Middle frontal gyrus (tissue), 1 donor: ENCODE measurements around the gene DHX35.
A peak's percentile ranks its signal among the peaks of the same experiment; 100 is the strongest.

ENCODE experiments used
- DNase-seq: peaks from one replicate; pipeline ENCODE4 v3.0.0-alpha.2; 2015; ENCODE audit warnings: low spot score; ENCODE audit errors: extremely low spot score

DHX35 gene

DNA sequence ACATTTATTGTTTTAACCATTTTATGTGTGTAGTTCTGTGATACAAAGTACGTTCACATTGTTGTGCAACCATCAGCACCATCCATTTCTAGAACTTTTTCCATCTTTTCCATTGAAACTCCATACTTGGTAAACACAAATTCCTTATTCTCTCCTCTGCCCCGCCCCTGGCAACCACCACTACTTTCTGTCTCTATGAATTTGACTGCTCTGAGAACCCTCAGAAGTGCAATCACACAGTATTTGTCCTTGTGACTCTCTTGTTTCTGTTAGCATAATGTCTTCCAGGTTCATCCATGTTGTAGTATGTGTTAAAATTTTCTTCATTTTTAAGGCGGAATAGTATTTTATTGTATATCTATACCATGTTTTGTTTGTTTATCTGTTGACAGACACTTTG, 56.9 kb downstream of the DHX35 start:
- DNase-seq: no peak

DNA sequence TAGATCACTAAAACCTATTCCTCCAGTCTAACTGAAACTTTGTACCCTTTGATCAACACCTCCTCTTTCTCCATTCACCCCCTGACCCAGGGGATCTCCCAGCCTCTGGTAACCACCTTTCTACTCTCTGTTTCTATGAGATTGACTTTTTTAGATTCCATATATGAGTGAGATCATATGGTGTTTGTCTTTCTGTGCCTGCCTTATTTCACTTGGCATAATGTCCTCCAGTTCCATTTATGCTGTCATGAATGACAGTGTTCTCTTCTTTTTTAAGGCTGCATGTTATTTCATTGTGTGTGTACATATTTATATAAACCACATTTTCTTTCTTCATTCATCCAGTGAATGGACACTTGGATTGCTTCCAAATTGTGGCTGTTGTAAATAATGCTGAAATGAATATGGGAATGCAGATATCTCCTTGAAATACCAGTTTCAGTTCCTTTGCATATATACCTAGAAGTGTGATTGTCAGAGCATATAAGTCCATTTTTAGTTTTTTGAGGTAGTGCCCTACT, 57.7 kb downstream of the DHX35 start:
- no peak for DNase-seq

DNA sequence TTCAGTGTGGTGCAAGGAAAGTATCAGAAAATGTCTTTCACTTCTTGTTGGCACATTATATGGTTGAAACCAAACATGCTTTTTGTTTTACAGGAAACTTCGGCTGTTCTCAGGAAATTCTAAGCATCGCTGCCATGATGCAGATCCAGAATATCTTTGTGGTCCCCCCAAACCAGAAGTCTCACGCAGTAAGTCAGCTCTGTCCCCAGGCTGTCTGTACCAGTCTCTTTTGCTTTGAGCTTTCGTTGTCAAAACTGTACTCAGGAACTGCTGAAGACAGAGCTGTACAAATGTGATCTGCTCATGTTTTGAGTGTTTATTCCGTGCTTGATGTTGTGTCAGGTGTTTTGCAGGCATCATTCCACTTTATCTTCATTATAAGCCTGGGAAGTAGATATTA, 59.6 kb downstream of the DHX35 start:
- DNase-seq: no peak

DNA sequence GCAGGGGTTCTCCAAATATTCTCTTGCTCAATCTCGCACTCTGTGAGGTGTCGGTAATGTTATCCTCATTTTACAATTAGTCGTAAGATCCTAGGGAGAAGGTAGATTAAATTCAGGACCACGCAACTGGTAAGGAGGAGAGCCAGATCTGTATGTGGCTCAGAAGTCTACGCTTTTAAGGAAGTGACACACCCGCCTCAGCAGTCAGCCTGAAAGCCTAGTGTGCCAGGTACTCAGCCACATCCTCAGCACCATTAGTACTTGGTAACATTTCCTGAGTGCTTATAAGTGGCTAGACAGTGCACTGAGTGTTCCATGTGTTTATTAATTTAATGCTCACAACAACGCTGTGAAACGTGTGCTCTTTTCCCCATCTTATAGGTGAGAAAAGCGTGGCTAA, 63.7 kb downstream of the DHX35 start:
- no peak for DNase-seq

DNA sequence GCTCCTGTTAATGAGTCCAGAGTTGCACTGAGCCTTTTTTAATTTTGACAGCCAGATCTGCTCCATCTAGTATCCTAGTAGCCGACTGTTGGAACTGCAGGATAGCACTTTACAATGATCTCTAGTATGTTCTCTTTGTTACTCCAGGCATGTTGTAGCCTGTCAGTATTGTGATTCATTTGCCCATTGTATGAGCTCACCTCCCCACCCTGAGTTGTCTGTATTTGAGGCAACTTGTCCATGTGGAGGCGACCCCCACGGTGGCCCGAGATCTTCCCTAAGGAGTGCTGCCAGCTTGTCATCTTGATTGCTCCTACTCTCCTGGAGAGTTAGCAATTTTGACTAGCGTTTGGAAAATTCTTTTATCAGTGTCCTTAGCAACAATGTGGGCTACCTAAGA, 67.2 kb downstream of the DHX35 start:
- no peak for DNase-seq

DNA sequence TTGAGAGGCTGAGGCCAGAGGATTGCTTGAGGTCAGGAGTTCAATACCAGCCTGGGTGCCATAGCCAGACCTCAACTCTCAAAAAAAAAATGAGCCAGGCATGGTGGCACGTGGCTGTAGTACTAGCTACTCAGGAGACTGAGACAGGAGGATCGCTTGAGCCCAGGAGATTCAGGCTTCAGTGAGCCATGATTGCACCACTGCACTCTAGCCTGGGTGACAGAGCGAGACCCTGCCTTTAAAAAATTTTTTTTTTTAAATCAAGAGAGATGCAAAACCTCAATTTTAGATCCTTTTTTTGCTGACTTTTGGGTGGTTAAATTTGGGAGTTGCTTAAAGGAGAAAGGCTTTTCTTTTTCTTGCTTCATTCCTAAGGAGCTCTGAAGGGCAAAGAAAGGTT, 70.9 kb downstream of the DHX35 start:
- DNase-seq: no peak

DNA sequence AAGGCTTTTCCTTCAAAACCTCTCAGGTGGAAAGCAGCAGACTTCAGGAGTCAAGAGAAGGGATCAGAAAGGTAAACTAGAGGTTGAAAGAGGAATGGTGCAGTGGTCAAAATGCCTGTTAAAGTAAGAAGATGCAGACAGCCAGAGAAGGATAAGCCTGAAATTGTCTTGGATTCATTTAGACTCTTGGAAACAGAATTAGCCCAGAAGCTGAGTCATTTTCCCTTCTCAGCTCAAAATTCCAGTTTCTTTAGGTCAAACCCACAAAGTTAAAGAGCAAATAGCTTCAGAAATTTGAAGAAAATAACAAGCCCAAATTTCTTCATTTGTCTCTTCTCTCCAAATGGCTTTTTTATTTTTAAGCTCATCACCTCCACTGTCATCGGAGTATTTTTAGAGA, 73.9 kb downstream of the DHX35 start:
- DNase-seq: peak; percentile 13

DNA sequence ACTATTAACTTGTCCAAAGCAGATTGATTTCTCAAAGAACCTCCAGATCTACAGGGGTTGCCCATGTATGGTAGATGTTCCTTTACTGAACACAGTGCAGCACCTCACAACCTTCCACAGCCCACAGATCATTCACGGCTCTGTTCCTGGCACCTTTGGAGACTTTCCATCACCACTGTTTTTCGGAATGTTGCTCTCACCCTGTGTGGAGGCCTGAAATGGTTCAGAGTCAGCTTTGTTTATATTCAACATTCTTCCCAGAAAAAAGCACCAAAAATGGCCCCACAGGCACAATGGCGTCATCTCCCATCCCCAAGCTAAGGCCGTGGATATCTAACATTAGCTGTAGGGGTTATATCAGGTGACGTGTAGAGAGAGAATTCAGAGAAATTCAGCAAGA, 74.7 kb downstream of the DHX35 start:
- DNase-seq: no peak

DNA sequence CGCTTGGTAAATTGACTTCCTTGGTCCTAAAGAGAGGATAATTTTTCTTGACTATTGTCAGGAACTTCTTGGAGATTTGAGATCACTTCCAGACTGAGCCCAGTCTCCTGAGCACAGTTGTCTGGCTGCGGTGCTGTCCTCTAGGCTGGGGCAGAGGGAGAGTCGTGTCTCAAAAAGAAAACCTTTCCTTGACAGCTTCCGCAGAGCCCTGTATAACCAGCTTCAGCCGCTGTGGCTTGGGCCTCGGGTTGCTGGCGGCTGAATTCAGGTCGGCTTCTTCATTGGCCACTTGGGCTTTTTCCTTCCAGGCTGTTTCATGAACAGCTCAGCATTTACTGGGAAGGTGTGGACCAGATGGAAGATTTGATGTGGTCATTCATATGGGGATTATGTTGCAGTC, 75.9 kb downstream of the DHX35 start:
- no peak for DNase-seq

DNA sequence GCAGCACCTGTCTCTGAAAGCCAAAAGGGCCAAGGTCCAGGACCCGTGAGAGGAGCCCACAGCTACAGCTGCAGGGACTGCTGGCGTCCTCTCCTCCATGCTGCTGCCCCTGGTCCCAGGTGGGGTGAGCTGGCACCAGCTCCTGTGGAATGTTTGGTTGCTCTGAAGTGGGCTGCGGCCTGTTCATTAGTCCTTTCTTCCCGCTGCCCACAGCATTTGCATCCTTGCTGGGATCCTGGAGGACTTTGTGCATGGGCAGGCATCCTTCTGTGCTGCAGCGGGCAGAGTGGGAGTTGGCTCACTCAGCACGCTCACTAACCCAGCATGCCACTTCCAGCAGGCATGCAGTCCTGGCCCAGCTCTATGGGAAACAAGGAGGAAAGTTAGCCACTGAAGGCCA, 76.4 kb downstream of the DHX35 start:
- DNase-seq: no peak

DNA sequence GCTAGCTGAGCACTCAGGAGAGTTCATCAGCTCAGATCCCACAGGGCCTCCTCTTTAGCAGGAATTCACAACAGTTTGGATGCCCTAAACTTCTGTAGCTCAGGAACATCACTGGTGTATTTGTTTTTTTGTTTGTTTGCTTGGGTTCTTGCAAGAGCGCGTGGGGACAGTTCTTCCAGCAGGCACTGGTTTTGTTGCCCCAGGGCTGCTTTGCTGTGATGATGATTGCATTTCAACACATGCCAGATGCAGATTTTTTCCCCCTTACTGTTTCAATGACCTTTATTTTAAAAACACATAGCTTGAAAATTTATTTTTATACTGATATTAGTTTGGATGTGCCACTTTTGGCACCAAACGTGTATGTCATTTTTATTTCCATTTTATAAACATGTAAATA, 77.1 kb downstream of the DHX35 start:
- no peak for DNase-seq

DNA sequence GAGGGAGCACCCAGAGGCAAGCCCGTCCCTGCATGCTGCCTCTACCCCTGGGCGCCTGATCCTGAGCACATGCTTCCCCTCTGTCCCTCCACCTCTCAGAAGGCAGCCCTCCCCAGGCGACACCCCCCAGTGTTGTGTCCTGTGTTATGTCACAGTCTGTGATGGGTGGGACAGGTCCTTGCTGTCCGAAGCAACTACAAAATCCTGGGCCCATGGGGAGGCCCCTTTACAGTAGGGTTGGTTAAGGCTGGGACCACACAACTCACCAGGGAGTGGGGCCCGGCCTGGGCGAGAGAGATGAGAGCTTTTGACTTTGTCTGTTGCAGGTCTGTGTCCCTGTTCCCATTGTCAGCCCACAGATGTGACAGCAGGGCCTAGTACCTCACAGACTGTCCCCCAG, 78.0 kb downstream of the DHX35 start:
- DNase-seq: no peak

DNA sequence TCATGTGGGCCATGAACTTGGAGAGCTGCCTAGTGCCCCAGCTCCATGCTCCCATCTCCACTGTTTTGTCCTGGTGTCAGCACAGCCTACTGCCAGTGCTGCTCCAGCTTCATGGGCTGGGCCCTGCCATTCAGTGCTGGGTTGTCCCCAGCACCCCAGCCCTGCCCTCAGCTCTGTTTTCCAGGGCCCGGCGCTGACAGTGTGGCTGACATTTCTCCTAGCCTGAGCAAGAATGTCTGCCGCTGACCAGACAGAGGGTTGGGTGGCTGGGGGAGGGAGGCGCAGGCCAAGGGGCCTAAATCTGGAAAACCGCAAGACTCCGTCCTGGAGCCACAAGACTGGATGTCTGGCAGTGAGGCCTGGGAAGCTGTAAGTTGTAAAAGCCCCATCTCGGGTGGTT, 78.9 kb downstream of the DHX35 start:
- DNase-seq: no peak

DNA sequence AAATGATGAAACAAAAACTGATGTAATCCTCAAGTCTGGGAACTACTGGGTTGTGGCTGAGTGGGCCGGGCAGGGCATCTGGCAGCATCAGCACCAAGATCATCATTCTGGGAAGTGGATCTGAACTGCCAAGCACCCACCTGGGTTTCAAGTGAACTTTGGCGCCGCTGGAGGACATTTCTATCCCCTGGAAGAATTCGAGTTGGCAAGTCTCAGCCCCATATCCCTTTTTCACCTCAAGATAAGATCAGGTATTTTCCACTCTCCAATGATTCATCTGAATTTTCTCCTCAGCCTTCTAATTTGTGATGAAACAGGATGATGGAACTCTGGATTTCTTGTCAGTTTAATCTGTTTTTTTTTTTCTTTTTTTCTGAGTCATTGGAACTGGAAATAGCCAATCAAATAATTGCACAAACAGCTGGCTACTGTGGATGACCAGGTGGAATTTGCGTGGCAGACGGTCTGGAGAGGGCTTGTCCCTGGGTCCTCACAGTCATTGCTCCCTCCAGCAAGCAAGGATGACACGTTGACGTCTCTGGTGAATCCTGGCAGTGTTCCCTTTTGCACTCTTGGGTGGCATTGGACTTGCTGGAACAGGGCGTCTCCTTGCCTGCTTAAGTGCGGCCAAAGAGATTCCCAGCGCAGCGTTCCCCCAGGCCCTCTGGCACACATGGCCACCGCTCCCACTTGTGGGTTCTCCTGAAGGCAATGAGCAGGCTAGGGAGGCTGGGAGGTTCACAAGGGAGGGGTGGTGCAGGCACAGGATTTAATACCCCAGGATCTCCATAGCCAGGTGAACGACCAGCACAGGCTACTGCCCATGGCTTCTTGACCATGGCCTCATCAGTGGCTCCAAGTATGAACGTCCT, 80.4 kb downstream of the DHX35 start:
- no peak for DNase-seq

DNA sequence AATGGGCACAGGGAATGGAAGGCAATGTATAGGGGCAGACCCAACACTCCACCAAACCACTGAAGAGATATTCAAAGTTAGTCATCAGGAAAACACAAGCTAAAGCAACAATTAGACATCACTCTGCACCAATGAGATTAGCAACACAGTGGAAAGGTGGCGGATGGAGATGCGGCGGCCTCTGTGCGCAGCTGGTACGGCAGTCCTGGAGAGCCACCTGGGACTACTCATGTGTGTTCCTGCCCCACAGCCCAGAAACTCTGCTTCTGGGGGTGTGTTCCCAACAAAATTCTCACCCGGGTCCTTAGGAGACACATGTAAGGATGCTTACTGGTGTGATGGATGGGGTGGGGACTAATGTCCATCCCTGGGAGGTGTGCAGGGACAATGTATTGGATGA, 82.4 kb downstream of the DHX35 start:
- DNase-seq: no peak

DNA sequence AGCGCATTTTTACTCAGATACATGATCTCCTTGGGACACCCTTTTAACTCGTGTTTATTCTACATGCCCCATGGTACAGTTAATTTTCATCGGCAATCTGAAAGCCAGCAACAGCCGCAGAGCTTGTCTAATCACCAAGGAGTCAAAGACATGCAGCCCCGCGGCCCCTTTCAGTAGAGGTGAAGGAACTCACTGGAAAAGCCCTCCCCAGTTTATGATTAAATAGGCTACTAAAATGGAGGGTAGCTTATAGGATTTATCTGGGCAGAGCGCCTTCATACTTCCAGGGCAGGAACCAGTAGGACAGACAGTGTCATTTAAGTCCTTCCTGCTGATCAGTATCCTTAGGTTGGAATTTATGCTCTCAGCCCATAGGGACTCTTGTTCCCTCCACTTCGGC, 83.5 kb downstream of the DHX35 start:
- DNase-seq: no peak

DNA sequence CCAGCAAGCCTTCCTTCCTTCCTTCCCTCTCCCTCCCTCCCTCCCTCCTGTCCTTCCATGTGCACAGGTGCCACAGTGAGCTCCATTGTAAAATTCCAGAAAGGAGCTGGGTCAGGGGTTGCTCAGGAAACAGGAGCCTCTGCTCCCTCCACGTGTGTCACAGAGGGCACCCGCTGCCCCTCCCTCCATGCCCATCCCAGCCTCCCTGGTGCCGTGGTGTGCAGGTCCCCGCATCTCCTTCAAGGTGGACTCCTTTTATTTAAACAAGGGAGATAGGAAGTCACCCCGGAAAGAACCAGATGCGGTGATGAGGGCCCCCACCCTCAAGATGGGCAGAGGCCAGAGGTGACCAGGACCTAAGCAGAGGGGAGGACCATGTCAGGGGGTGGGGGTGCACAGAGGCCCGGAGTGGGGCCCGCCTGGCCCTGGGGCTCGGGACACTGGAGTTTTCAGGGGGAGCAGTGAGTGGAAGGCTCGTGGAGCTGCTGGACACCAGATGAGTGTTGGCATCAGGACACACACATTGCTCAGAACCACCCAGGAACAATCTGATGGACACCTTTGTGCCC, 85.4 kb downstream of the DHX35 start:
- DNase-seq: no peak

DNA sequence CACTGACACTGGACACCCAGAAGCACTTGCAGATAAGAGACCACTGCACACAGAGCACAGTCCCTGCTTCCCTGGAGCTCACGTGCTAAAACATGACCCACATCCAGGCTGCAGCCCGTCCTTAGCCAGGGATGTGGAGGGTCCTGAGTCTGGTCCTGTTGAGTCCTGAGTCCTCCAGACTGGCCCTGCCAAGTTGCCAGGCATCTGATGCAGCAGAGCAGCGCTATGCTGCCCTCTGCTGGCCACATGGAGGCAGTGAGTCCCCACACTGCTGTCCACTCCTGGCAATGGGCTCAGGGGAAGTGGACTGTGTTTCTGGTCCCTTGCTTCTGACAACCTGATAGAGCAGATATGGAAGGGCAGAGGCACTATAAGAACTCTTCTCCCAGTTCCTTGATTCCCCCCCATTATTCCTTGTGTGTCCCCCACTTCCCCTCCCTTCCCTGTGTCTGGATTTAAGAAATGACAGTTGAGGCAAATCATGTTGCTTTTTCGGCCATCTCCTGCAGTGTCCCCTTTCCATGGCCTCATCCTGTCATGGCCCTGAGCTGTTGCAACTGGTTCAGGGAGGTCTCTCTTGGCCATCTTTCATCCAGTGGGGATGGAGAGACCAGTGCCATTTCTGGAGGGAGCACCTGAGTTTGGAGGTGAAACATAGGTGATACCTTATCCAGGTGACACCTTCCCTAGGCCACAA, 86.0 kb downstream of the DHX35 start:
- peak; percentile 64 for DNase-seq

DNA sequence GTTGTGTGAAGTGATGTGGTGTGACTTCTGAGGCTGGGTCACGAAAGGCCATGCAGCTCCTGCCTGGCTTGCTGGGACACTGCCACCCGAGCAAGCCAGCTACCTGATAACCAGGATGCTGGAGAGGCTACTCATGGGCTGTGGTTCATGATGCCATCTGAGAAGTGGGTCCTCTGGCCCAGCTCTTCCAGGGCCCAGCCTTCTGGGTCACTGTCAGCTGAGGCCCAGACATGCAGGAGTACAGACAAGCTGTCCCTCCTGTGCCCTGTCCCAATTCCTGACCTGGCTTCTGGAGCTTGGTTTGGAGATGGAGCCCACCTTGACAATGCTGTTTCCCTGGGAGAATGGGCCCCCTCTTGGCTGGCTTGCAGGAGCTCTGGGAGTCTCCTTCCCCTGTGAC, 87.0 kb downstream of the DHX35 start:
- no peak for DNase-seq

DNA sequence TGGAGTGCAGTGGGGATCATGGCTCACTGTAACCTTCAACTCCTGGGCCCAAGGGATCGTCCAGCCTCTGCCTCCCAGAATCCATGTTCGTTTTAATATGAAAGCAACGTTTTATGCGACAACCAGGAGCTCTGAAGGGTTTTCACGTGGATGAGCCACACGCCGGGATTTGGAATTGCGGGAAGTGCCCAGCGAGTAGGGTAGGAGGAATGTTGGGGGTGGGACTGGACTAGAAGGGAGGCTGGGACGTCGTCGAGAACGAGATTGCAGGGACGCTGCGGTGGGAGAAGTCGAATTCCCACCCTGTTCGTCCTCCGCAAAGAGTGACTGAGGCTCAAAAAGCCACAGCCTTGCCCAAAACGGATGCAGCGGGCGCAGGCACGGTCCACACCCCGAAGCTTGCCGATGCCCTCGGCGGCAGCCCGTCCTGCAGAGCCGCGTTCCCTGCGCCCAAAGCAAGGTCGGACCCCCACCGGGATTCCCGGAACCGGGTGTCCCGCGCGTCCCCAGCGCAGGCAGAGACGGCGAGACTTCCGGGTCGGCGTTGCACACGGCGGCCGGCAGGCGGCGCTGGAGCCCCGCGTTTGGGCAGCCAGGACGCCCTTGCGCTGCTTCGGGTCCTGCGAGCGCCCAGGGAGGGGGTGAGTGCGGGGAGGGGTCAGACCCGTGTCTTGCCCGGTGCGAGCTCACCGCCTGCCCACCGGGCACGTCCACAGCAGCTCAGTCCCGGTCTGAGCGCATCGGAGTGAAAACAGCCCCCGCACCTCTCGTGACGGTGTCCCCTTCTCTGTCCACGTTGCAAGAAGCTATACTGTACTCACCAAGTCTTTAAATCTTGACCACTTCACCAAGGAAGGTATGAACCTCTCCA, 87.8 kb downstream of the DHX35 start:
- DNase-seq: peak; percentile 78

DNA sequence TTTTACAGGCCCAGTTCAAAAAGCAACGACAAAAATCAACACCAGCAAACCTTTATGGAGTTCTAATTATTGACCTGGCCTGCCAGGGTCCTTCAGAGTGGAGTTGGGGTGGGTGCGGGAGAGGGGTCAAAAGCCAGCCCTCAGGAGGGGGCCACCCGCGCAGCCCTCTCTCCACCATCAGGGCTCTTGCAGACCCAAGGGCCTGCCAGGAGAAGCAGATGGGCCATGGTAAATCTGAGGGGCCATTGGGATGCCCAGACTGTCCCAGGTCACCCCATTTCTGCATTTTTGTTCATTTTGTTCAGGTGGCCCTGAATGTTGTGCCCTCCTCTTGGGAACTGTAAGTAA, 88.4 kb downstream of the DHX35 start:
- no peak for DNase-seq

DNA sequence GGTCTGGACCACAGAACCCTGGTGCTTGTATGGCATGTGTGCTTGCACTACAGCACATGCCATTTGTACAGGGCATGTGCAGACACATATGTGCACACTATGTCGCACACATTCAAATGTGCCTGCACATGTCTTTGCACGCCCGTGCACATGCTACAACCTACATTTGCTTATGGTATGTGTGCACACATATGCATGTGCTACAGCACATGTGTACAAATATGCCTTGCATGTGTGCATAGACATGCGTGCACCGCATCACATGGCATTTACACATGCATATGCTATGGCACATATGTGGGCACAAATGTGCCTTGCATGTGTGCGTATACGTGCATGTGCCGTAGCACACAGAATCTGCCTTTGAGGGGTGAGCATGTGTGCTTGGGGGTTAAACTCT, 90.5 kb downstream of the DHX35 start:
- DNase-seq: no peak
